OCI-LY7 (cell line): ENCODE measurements around the gene AMFR.

Experiments used
- CTCF ChIP-seq: fragments of 200-600 bp; sonication (generic); conservative IDR thresholded peaks from 2 replicates; pipeline ENCODE4 v1.5.1; 2014; ENCODE audit warnings: mild to moderate bottlenecking, antibody characterized with exemption, low read length, moderate library complexity, mixed read lengths
- EZH2phosphoT487 ChIP-seq: fragments of 200-600 bp; sonication (generic); IDR thresholded peaks from 2 replicates; pipeline ENCODE4 v1.6.1; 2018; ENCODE audit warnings: low read depth, borderline replicate concordance, mild to moderate bottlenecking, mixed run types, antibody characterized with exemption, low read length, moderate library complexity, mixed read lengths

- TF ChIP-seq EZH2phosphoT487 (no peak), CTCF (no peak)
Measured at GRCh38 chr16:56327071-56327928, 98.0 kb downstream of the AMFR start.
